ENCODE data around the gene NVL. TPM values are rescaled to one million over a fixed set of nuclear protein-coding genes. Genes with fewer than 3 reads are reported as not detected.
A peak's percentile ranks its signal among the peaks of the same experiment; 100 is the strongest.

Gene NVL
- total RNA-seq, 4 donors from 2014 or later = 2.6 to 45.2 (median 28.9) TPM

DNA sequence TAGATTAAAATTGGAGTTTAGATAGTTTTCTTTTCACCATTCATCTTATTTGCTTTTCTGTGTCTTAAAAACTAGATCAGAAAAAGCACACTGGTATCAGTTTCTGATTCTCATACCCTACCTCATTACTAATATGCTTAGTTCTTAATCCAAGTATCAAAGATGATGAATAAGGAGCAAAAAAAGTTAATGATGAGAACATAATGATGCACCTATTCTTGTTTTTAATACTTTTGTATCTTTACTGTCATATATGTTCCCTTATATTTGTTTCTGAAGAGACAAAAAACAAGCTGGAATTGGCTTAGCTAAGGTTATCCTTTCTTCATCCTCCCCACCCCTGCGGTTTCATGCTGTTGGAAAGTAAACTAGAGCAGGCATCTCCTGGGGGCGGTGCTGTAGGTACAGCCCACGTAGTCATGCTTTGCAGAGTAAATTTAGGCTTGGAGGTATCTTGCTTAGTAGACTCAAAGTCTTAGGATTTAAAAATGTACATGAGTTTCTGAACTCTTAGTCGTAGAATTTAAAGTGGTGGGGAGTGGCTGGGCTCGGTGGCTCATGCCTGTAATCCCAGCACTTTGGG, 43.1 kb upstream of the NVL start:
- no peak for DNase-seq
- Histone ChIP-seq H3K27me3 (no peaks in the 10 kb centered on the region), H3K36me3 (no peaks in the 10 kb centered on the region)

DNA sequence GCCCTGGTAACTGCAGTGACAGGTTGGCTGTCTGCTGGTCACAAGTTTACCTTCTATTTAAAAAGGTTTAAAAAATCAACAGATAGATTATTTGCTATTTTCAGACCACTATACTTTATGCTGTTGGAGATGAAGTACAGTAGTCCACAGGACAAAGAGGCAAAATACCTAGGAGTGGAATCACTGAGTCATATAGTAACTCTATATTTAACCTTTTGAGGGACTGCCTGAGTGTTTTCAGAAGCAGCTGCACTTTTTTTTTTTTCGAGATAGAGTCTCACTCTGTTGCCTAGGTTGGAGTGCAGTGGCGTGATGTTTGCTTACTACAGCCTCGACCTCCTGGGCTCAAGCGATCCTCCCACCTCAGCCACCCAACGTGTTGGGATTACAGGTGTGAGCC, 38.4 kb upstream of the NVL start:
- Histone ChIP-seq H3K36me3 (no peaks in the 10 kb centered on the region), H3K4me3 (no peak overlapping the region), H3K4me1 (no peaks in the 10 kb centered on the region), H3K27me3 (no peaks in the 10 kb centered on the region), H3K9me3 (no peaks in the 10 kb centered on the region), H3K27ac (no peak overlapping the region)
- DNase-seq = no peak
- no peak for TF ChIP-seq POLR2A (IDR thresholded peaks at IDR 0.05)
- TF ChIP-seq, protein P1, sequence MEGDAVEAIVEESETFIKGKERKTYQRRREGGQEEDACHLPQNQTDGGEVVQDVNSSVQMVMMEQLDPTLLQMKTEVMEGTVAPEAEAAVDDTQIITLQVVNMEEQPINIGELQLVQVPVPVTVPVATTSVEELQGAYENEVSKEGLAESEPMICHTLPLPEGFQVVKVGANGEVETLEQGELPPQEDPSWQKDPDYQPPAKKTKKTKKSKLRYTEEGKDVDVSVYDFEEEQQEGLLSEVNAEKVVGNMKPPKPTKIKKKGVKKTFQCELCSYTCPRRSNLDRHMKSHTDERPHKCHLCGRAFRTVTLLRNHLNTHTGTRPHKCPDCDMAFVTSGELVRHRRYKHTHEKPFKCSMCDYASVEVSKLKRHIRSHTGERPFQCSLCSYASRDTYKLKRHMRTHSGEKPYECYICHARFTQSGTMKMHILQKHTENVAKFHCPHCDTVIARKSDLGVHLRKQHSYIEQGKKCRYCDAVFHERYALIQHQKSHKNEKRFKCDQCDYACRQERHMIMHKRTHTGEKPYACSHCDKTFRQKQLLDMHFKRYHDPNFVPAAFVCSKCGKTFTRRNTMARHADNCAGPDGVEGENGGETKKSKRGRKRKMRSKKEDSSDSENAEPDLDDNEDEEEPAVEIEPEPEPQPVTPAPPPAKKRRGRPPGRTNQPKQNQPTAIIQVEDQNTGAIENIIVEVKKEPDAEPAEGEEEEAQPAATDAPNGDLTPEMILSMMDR (IDR thresholded peaks at IDR 0.05) = no peak
- intact Hi-C loops (cut with DNase I; ENCODE audit: low total_unique reads) = no loop called here

More for the DNA sequence above, 43.1 kb upstream of the NVL start:
- no peaks in the 10 kb centered on the region for H3K9me3 ChIP-seq
- TF ChIP-seq, protein P1 (IDR thresholded peaks at IDR 0.05) = no peak
- TF ChIP-seq POLR2A (IDR thresholded peaks at IDR 0.05) = no peak
- H3K4me3 ChIP-seq = no peak overlapping the region
- no peaks in the 10 kb centered on the region for H3K4me1 ChIP-seq
- intact Hi-C loops (cut with DNase I; ENCODE audit: low total_unique reads) = no loop called here
- H3K27ac ChIP-seq = no peak overlapping the region

DNA sequence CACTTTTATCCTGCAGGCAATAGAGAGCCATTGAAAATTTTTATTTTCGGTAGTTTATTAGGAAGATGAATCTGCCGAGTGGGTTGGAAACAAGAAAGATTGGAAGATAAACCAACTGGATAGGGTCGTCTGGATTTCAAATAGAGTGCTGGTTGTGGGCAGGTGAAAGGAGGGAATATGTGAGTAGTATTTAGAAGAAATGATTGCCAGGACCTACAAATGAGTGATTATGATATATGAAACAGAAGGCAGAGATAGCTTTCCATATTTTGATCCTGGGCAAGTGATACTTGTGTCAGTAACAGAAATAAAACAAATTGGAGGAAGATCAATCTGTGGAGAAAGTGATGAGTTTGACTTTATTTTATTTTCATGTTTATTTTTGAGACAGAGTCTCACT, 29.2 kb upstream of the NVL start:
- no peak for TF ChIP-seq POLR2A (IDR thresholded peaks at IDR 0.05)
- TF ChIP-seq, protein P1 (IDR thresholded peaks at IDR 0.05) = no peak
- no peak overlapping the region for H3K27ac ChIP-seq
- H3K9me3 ChIP-seq = no peaks in the 10 kb centered on the region
- H3K36me3 ChIP-seq = no peaks in the 10 kb centered on the region
- intact Hi-C loops (cut with DNase I; ENCODE audit: low total_unique reads) = no loop called here
- no peak for DNase-seq
- peaks cover 0 to 8% of the 10 kb centered on the region in 2 donors for H3K4me1 ChIP-seq
- no peaks in the 10 kb centered on the region for H3K27me3 ChIP-seq
- no peak overlapping the region for H3K4me3 ChIP-seq

DNA sequence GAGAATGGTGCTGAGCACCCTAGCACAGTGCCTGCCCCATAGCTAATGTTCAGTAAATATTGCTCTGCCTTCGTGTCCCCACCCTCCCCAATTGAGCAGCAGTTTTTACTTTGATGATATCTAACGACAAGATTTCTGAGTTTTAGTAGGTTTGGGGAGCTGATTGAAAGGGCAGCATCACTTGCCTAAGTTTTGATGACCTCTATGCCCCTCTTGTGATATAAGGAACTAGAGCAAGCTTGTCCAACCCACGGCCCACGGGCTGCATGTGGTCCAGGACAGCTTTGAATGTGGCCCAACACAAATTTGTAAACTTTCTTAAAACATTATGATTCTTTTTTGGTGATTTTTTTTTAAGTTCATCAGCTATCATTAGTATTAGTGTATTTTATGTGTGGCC, 28.3 kb upstream of the NVL start:
- intact Hi-C loops (cut with DNase I; ENCODE audit: low total_unique reads) = no loop called here
- H3K27ac ChIP-seq = peak overlapping the region; percentile 19 to 23

DNA sequence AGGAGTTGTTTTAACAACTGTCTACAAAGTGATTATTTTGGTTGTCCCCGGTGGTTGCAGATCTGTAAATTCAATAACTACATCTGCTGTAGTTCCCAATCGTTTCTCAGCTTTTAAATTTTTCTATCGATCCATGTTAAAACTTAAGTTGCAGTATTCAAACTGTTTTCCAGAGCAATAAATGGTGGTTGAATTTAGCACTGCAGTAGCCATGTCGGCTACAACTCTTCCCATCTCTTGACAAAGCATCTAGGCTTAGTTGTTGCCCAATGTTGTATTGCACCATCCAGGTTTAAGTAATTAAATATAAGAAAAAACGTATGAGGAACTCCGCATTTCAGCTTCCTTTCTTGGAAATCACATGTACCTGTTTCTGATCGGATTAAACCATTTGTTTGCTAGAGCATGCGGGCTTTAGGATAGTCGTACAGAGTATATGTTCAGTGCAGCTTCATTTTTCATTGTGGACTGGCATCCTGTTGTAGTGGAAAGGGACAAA, 27.7 kb upstream of the NVL start:
- no peaks in the 10 kb centered on the region for H3K9me3 ChIP-seq
- H3K4me1 ChIP-seq = peaks cover 0 to 8% of the 10 kb centered on the region in 2 donors
- TF ChIP-seq POLR2A (IDR thresholded peaks at IDR 0.05) = no peak
- TF ChIP-seq, protein P1 (IDR thresholded peaks at IDR 0.05) = no peak
- peak overlapping the region; percentile 69 to 74 for H3K4me3 ChIP-seq
- peak overlapping the region; percentile 90 to 94 for H3K27ac ChIP-seq
- no peak for DNase-seq
- intact Hi-C loops (cut with DNase I; ENCODE audit: low total_unique reads) = no loop called here
- H3K36me3 ChIP-seq = no peaks in the 10 kb centered on the region
- H3K27me3 ChIP-seq = no peaks in the 10 kb centered on the region

More for the DNA sequence above, 28.3 kb upstream of the NVL start:
- no peaks in the 10 kb centered on the region for H3K27me3 ChIP-seq
- no peaks in the 10 kb centered on the region for H3K36me3 ChIP-seq
- TF ChIP-seq POLR2A (IDR thresholded peaks at IDR 0.05) = no peak
- TF ChIP-seq, protein P1 (IDR thresholded peaks at IDR 0.05) = no peak
- peaks cover 0 to 8% of the 10 kb centered on the region in 2 donors for H3K4me1 ChIP-seq
- H3K9me3 ChIP-seq = no peaks in the 10 kb centered on the region
- no peak for DNase-seq
- no peak overlapping the region for H3K4me3 ChIP-seq

Measured in uterus (tissue), 4 donors.